ENCODE results near the gene TTC17.

DNA sequence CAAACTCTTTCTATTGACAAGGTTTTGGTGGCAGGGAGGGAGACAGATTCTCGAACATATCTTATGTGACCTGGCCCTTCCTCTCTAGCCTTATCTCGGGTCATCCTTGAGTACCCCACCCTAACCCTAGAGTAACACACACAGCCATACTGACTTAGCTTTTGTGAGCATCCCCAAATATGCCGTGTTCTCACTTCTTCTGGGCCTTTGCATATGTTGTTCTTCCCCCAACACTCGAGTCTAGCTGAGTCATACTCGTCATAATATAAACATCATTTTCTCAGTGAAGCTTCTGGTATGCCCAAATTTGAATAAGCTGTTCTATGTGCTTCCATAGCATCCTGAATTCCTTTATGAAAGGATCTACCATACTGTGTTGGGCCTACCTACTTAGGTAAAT, 8.0 kb downstream of the TTC17 start:
- TF ChIP-seq, protein P1, sequence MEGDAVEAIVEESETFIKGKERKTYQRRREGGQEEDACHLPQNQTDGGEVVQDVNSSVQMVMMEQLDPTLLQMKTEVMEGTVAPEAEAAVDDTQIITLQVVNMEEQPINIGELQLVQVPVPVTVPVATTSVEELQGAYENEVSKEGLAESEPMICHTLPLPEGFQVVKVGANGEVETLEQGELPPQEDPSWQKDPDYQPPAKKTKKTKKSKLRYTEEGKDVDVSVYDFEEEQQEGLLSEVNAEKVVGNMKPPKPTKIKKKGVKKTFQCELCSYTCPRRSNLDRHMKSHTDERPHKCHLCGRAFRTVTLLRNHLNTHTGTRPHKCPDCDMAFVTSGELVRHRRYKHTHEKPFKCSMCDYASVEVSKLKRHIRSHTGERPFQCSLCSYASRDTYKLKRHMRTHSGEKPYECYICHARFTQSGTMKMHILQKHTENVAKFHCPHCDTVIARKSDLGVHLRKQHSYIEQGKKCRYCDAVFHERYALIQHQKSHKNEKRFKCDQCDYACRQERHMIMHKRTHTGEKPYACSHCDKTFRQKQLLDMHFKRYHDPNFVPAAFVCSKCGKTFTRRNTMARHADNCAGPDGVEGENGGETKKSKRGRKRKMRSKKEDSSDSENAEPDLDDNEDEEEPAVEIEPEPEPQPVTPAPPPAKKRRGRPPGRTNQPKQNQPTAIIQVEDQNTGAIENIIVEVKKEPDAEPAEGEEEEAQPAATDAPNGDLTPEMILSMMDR (conservative IDR thresholded peaks at IDR 0.05; ENCODE audit: low read length), result no peak
- TF ChIP-seq EZH2phosphoT487 (IDR thresholded peaks at IDR 0.05; ENCODE audit: borderline replicate concordance, low read depth, low read length), result no peak

All from OCI-LY7 (cell line).